Measurements from ENCODE around the gene SHTN1.

GRCh38 chr10:116968331-116968730 lies 36.7 kb downstream of the SHTN1 start:
- TF ChIP-seq CTCF (conservative IDR thresholded peaks at IDR 0.05; ENCODE audit: low read depth, low read length) (no peak), FOS (IDR thresholded peaks at IDR 0.05; ENCODE audit: low read depth, low read length) (no peak), CEBPB (IDR thresholded peaks at IDR 0.05; ENCODE audit: low read depth, low read length) (no peak), POLR2A (IDR thresholded peaks at IDR 0.05; ENCODE audit: low read depth, low read length) (no peak), MXI1 (IDR thresholded peaks at IDR 0.05; ENCODE audit: borderline replicate concordance, low read depth, low read length) (no peak), USF2 (IDR thresholded peaks at IDR 0.05; ENCODE audit: low read depth, low read length) (no peak), RAD21 (IDR thresholded peaks at IDR 0.05; ENCODE audit: low read length) (no peak), RFX5 (IDR thresholded peaks at IDR 0.05; ENCODE audit: low read depth, low read length) (no peak), RCOR1 (IDR thresholded peaks at IDR 0.05; ENCODE audit: insufficient replicate concordance, low read length) (no peak), CHD1 (IDR thresholded peaks at IDR 0.05; ENCODE audit: low read depth, low read length) (no peak), SMC3 (IDR thresholded peaks at IDR 0.05; ENCODE audit: low read depth, low read length) (no peak), NFE2L2 (IDR thresholded peaks at IDR 0.05; ENCODE audit: low read depth, low read length) (no peak), MAFK (IDR thresholded peaks at IDR 0.05; ENCODE audit: low read depth, low read length) (no peak), ELK1 (IDR thresholded peaks at IDR 0.05; ENCODE audit: borderline replicate concordance, low read depth, low read length) (no peak)
